CD4-positive, alpha-beta T cell (primary cell): ENCODE data around the gene RNF113A. TPM values are rescaled to one million over a fixed set of nuclear protein-coding genes. Genes with fewer than 3 reads are reported as not detected.
"Not testable (repeated sequence)": the region's sequence is repeated elsewhere in the genome, so short reads cannot be mapped to it uniquely, and the experiment has no call there.

ENCODE experiments used
- ATAC-seq: fragments of 200-7000 bp; cut with Tn5 transposase; one replicate; pipeline ENCODE4 v1.10.0; 2022; ENCODE audit warnings: mild to moderate bottlenecking; ENCODE audit not compliant: poor library complexity
- CTCF ChIA-PET: fragments of 350-600 bp; sonication (Branson Sonifier 250); formaldehyde crosslinking; loops from one replicate; lab custom pipeline; 2021; ENCODE audit warnings: antibody characterized with exemption, inconsistent platforms; lab: Charles Lee
- POLR2A ChIA-PET: fragments of 350-600 bp; sonication (Branson Sonifier 250); formaldehyde crosslinking; loops from one replicate; lab custom pipeline; 2021; ENCODE audit warnings: antibody characterized with exemption, inconsistent platforms; lab: Charles Lee
- DNase-seq, 14 experiments: peaks; one replicate each; pipeline ENCODE4 v3.0.0-alpha.2; 2013 to 2020; ENCODE audit warnings: mixed read lengths in 2 of 14
- H3K27ac ChIP-seq, 2 donors: one replicate each; pipeline versions ENCODE4 v1.5.1 to v1.7.0; 2013; ENCODE audit warnings: low read length in 2 of 2, low read depth in 1 of 2, mild to moderate bottlenecking in 1 of 2
- H3K27me3 ChIP-seq, 2 experiments: 1 replicate in 1 of 2; 2 replicates in 1 of 2; pipeline versions ENCODE4 v1.6.1 to v1.7.0; 2013; ENCODE audit warnings: low read length in 2 of 2, control low read depth in 1 of 2, mild to moderate bottlenecking in 1 of 2, moderate library complexity in 1 of 2; ENCODE audit not compliant: insufficient read depth in 2 of 2, control insufficient read depth in 1 of 2
- H3K36me3 ChIP-seq: one replicate; pipeline ENCODE4 v1.6.1; 2013; ENCODE audit warnings: low read length, control low read depth; ENCODE audit not compliant: insufficient read depth
- H3K4me1 ChIP-seq: one replicate; pipeline ENCODE4 v1.6.1; 2013; ENCODE audit warnings: low read length, control low read depth; ENCODE audit not compliant: insufficient read depth
- H3K4me3 ChIP-seq: one replicate; pipeline ENCODE4 v1.5.1; 2013; ENCODE audit warnings: mild to moderate bottlenecking, low read length, moderate library complexity
- H3K9me3 ChIP-seq, 2 experiments: 1 replicate in 1 of 2; 2 replicates in 1 of 2; pipeline versions ENCODE4 v1.6.1 to v1.7.0; 2013; ENCODE audit warnings: low read length in 2 of 2, mild to moderate bottlenecking in 2 of 2, control low read depth in 1 of 2, moderate library complexity in 1 of 2; ENCODE audit not compliant: control insufficient read depth in 1 of 2, insufficient read depth in 1 of 2
- H3K27ac Mint-ChIP-seq: one replicate; pipeline ENCODE4 v1.8.0; 2020; ENCODE audit warnings: mixed read lengths
- H3K27me3 Mint-ChIP-seq: one replicate; pipeline ENCODE4 v1.8.0; 2021; ENCODE audit warnings: mixed read lengths
- H3K36me3 Mint-ChIP-seq: one replicate; pipeline ENCODE4 v1.8.0; 2021; ENCODE audit warnings: low read depth, mixed read lengths
- H3K4me1 Mint-ChIP-seq: one replicate; pipeline ENCODE4 v1.8.0; 2021; ENCODE audit warnings: low read depth, mixed read lengths
- H3K4me3 Mint-ChIP-seq: one replicate; pipeline ENCODE4 v1.8.0; 2020; ENCODE audit warnings: mild to moderate bottlenecking, mixed read lengths
- H3K9me3 Mint-ChIP-seq: one replicate; pipeline ENCODE4 v1.8.0; 2020; ENCODE audit warnings: mixed read lengths
- intact Hi-C, 2 experiments: fragments of 100-400 bp; cut with DNase I in 1 of 2; cut with micrococcal nuclease in 1 of 2; formaldehyde crosslinking; loops; one replicate each; pipeline versions ENCODE4 v1.15.1 to v1.9.0; 2023 to 2025; cut with DNase I, micrococcal nuclease
- total RNA-seq, 174 experiments: library from RNA in 2 of 174; stranded (reverse) in 2 of 174; gene quantifications; one replicate each; pipeline ENCODE4 v1.2.3 and lab custom pipeline; 2021 to 2026
- TF ChIP-seq, protein P1 (sequence below): fragments of 200-600 bp; IDR thresholded peaks from one replicate; pipeline ENCODE4 v1.8.0; 2022; ENCODE audit warnings: antibody characterized with exemption, mild to moderate bottlenecking

The RNF113A gene
- total RNA-seq, 2 experiments from 2014 or later: 32.5 to 33.5 TPM

DNA sequence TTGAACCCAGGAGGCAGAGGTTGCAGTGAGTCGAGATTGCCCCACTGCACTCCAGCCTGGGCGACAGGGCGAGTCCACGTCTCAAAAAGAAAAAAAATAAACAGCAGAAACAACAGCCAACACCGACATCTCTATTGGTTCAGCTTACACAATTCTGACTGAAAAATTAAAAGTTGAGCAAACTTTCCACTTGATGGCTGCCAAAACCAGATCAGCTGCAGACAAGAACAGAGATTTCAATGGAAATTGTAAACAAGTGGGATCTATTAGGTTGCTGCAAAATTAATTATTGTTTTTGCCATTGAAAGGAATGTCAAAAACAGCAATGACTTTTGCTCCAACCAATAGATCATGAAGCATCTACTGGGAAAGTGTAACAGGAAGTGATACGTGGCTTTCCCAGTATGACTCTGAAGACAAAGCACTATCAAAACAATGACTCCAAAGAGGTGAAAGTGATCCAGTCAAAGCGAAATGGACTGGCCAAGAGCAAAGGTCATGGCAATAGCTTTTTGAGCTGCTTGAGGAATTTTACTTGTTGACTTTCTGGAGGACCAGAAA lies 45.1 kb downstream of the RNF113A start:
- ATAC-seq (no peak), DNase-seq (no peak)
- Mint-ChIP-seq H3K27ac (no peak overlapping the region), H3K9me3 (no peaks in the 10 kb centered on the region), H3K27me3 (no peaks in the 10 kb centered on the region), H3K4me3 (no peak overlapping the region), H3K4me1 (peaks cover 15% of the 10 kb centered on the region), H3K36me3 (peaks cover 24% of the 10 kb centered on the region)
- CTCF ChIA-PET: no interaction called here
- Histone ChIP-seq H3K4me3 (no peak overlapping the region), H3K9me3 (no peaks in the 10 kb centered on the region), H3K27ac (no peak overlapping the region), H3K27me3 (no peaks in the 10 kb centered on the region), H3K36me3 (peaks cover 2% of the 10 kb centered on the region), H3K4me1 (peaks cover under 1% of the 10 kb centered on the region)
- POLR2A ChIA-PET: interaction anchor here (0.6 to 1.7 kb wide), 2 partner anchors 35 to 45 kb away, joined by 3 to 6 read pairs; partner anchors contain the start of gene RPL39
- intact Hi-C loops: no loop called here
- TF ChIP-seq, protein P1, sequence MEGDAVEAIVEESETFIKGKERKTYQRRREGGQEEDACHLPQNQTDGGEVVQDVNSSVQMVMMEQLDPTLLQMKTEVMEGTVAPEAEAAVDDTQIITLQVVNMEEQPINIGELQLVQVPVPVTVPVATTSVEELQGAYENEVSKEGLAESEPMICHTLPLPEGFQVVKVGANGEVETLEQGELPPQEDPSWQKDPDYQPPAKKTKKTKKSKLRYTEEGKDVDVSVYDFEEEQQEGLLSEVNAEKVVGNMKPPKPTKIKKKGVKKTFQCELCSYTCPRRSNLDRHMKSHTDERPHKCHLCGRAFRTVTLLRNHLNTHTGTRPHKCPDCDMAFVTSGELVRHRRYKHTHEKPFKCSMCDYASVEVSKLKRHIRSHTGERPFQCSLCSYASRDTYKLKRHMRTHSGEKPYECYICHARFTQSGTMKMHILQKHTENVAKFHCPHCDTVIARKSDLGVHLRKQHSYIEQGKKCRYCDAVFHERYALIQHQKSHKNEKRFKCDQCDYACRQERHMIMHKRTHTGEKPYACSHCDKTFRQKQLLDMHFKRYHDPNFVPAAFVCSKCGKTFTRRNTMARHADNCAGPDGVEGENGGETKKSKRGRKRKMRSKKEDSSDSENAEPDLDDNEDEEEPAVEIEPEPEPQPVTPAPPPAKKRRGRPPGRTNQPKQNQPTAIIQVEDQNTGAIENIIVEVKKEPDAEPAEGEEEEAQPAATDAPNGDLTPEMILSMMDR: no peak

DNA sequence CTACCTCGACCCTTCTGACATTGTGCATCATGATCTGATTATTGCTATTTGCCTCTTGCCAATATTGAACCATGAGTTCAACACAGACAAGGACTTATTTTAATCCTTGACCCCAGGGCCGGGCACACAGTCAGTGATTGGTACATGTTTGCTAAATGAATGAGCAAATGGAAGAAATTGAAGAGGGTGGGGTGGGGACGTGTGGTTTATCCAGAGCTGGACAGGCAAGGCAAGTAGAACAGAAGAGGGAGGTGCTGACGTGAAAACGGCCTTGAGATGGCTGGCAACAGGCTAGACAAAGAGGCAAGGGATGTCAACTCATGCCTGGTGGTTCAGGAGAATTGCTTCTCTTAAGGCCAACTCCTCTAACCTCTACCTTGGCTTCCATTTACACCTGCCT lies 47.3 kb downstream of the RNF113A start:
- H3K9me3 Mint-ChIP-seq, CTCF ChIA-PET: not testable (repeated sequence)
- intact Hi-C loops: loop anchor here in 1 of 2 experiments (5.0 kb wide), 1 partner anchor 48 kb away; the partner anchor contains the start of genes NDUFA1 and RNF113A

DNA sequence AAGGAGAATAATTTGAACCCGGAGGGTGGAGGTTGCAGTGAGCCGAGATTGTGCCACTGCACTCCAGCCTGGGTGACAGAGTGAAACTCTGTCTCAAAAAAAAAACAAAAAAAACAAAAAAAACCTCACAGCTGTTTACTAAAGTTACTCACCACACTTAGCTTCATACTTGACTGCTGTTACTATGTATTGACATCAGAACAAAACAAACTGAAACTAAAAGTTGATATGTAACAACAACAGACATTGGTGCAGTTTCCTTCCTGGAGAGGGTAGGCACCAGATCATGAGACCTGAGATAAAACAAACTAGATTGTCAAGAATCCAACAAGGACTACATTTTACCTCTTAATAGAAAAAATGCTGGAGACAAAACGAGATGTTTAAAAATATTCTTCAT lies 49.8 kb downstream of the RNF113A start:
- H3K36me3 ChIP-seq, H3K27me3 Mint-ChIP-seq, H3K9me3 Mint-ChIP-seq, CTCF ChIA-PET, H3K4me1 ChIP-seq, H3K27me3 ChIP-seq, H3K36me3 Mint-ChIP-seq, H3K9me3 ChIP-seq, H3K4me3 ChIP-seq: not testable (repeated sequence)
- ATAC-seq: peak; percentile 99
- POLR2A ChIA-PET: interaction anchor here (0.8 to 2.1 kb wide), 5 partner anchors 30 to 62 kb away, joined by 3 to 19 read pairs (median 4); partner anchors contain the start of genes NDUFA1, RNF113A, RPL39 and UPF3B
- intact Hi-C loops: loop anchor here in 1 of 2 experiments (5.0 kb wide), 1 partner anchor 51 kb away; the partner anchor contains the start of genes NDUFA1 and RNF113A
- DNase-seq: peak in 4 of 14 experiments; percentile 5 to 84 (median 78)
- peaks cover 11% of the 10 kb centered on the region for H3K4me1 Mint-ChIP-seq
- H3K27ac Mint-ChIP-seq: peak overlapping the region; percentile 73
- peak overlapping the region; percentile 31 for H3K4me3 Mint-ChIP-seq
- H3K27ac ChIP-seq: peak overlapping the region; percentile 21 to 58

More for the DNA sequence above, 47.3 kb downstream of the RNF113A start:
- POLR2A ChIA-PET, H3K9me3 ChIP-seq, H3K27ac ChIP-seq, H3K27ac Mint-ChIP-seq, ATAC-seq, H3K27me3 Mint-ChIP-seq, H3K36me3 ChIP-seq, H3K4me1 ChIP-seq, H3K36me3 Mint-ChIP-seq, DNase-seq, H3K27me3 ChIP-seq, H3K4me3 ChIP-seq, H3K4me3 Mint-ChIP-seq: not testable (repeated sequence)
- peaks cover 15% of the 10 kb centered on the region for H3K4me1 Mint-ChIP-seq

Other genes starting within 250 kb of the RNF113A start
- gene SEPTIN6, start 178.6 kb downstream of the RNF113A start, total RNA-seq: 100 to 1,000 TPM; 132 to 134 TPM
- under 1 TPM; 0.25 to 0.44 TPM for gene SOWAHD, start 113.1 kb downstream of the RNF113A start, total RNA-seq
- gene RPL39, start 80.1 kb downstream of the RNF113A start, total RNA-seq: 1,000 to 10,000 TPM; 3,712 to 3,978 TPM
- gene UPF3B, start 18.8 kb downstream of the RNF113A start, total RNA-seq: 1 to 10 TPM; 4.7 to 5.7 TPM
- gene NDUFA1, start 99 bp upstream of the RNF113A start, total RNA-seq: 10 to 100 TPM; 45.4 to 46.2 TPM
- gene AKAP14, start 24.2 kb upstream of the RNF113A start, total RNA-seq: not detected
- 10 to 100 TPM; 14.5 to 15.6 TPM for gene NKAP, start 72.0 kb upstream of the RNF113A start, total RNA-seq
- gene RHOXF2B, start 206.0 kb upstream of the RNF113A start, total RNA-seq: not detected
- under 1 TPM in 1 of 2 experiments, not detected in 1; 0.45 TPM for gene RHOXF1, start 244.2 kb upstream of the RNF113A start, total RNA-seq